C4-2B (cell line): ENCODE data around the gene RASGEF1C.

Experiments
- CTCF ChIP-seq: fragments of 450-650 bp; conservative IDR thresholded peaks from 2 replicates; pipeline ENCODE4 v1.5.1; 2017; ENCODE audit warnings: mild to moderate bottlenecking
- ZFX ChIP-seq: fragments of 450-650 bp; IDR thresholded peaks from 2 replicates; pipeline ENCODE4 v1.6.1; 2017

GRCh38 chr5:180170106-180170809, 38.8 kb downstream of the RASGEF1C start:
- no peak for TF ChIP-seq CTCF
- no peak for TF ChIP-seq ZFX
